C1 segment of cervical spinal cord (tissue), 14 donors: Measurements from ENCODE around the gene TTC28.

Source experiments
- DNase-seq, 14 donors: peaks; one replicate each; lab custom pipeline; 2025; lab: John Stamatoyannopoulos, UW

TTC28 gene

DNA sequence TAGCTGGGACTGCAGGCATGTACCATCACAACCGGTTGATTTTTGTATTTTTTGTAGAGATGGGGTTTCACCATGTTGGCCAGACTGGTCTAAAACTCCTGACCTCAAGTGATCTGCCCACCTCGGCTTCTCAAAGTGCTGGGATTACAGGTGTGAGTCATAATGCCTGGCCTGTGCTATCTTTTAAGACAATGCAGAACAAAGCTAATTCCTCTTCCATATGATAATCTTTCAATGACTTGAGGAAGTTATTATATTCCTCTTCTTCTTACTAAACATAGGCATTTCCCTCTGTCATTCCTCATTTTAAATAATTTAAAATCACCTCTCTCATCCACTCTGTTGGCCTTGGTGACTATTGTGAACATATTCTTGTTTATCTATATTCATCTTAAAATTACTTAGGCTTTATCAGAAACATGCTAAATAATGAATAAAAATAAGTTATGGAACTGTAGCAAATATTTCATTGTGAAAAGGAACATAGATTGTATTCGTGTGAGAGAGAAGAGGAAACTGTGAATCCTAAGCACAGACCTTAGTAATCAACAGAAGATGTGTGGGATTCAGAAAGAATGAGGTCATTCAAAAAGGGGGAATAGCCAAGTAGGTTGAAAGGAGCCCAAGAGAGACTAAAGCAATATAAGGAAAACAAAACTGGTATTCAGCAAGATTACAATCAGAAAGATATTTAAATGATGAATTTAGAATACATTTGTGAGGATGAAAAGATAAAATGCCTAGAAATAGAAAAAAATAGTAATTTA, 269.4 kb downstream of the TTC28 start:
- DNase-seq: no peak

DNA sequence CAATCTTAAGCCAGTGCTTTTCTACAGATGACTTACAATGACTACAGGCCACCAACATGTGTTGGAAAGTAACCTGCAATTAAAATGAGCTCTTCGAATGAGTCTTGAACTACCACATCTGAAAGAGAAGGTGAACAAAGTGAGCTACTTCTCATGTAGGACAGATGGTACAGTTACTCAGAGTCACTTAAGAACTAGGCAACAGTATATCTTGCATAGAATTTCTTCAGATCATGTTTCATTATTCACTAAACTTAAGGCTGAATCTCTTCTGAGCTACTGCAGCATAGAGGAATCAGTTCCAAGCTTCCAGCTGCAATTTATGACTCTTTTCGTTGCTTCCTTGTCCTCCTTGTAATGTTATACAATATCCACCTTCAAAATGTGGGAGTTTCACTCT, 270.9 kb downstream of the TTC28 start:
- no peak for DNase-seq

DNA sequence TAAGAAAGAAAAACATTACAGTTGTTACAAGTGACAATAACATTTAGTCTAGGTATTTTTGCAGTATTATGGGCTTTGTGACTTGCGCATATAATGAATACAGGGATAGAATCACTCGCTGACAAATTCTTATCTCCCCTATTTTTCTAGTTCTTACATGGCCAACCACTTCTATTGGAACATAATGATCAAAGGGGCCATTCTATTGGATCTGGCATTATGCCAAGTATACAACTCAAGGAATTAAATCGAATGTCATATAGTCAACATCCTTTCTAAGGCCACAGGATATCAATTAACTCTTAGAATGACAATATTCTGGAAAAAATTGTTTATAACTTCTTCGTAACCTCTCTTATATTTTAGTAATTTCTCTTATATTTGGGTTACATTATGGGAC, 272.0 kb downstream of the TTC28 start:
- no peak for DNase-seq

DNA sequence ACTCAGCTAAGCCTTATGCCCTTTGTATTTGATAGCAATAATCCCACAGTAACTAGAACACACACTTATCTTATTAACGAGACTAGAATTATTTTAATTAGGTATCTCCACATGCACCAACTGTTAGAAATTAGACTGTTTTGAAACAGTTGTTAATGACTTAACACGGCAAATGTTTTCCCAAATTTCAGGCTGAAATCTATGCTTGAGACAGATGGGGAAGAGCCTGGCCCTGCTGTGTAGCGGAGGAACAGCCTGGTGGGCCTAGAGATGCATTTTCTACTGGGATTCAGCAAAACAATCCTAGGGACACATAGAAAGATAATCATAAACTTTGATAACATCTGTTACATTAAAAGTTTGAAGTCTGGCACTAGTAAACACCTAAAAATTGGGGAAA, 273.4 kb downstream of the TTC28 start:
- DNase-seq: no peak

DNA sequence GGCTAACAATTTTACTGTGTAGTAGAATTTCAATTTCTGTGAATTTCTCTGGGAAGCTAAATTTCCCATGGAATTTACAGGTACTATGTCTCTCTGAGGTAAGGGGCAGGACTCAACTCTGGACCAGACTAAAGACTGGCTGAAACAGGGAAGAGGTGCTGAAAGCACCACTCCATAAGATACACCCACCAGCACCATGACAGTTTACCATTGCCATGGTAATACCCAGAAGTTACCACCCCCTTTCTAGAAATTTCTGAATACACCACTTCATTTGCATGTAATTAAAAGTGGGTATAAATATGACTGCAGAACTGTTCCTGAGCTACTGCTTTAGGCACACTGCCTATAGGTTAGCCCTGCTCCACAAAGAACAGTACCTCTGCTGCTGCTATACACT, 274.1 kb downstream of the TTC28 start:
- no peak for DNase-seq

DNA sequence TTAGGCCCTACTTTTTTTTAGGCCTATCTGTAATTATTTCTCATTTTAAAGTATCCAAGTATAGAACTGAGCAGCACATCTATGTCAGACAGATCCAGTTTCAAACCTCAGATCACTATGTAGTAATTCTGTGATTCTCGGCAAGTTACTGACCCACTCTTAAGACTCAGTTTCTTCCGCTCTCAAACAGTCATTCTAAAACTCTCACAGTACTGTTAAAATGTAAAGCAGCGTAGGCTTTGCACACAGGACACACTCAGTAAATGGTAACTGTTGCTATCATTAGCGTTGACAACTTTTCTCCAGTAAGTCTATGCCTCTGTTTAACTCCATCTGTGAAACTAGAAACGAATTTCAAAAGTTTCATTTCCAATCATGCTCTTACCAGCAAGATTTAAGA, 277.1 kb downstream of the TTC28 start:
- DNase-seq: no peak

DNA sequence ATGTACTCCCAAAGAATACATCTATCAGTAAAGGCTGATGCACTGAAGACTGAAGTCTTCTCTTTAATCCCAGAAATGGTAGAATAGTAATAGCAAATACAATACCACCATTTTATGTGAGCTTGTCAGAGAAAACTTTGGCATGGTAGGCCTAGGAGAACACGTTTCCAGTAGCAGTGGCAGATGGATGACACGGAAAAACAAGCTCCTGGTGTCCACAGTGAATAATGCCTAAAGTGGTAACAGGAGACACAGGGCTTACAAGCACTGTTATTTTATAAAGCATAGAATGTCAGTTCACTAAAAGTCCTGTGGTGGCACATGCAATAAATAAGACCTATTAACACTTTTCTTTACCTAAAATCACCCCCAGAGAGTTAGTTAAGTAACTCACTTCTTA, 277.6 kb downstream of the TTC28 start:
- no peak for DNase-seq

DNA sequence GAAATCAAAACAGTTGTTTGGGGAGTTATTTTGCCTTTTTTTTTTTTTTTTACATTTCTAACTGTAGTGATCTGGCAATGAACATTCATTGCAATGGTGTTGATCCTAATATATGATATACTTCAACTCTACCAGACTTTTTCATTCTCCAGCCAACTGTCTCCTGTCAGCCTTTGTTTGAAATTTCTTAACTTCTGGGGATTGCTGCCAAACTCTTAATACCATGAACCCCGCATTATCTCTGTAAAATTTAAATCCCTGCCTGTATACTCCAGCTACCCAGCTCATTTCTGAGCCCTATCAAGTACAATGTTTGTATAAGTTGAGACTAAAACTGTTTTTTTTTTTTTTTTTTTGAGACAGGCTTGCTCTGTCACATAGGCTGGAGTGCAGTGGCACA, 280.7 kb downstream of the TTC28 start:
- DNase-seq: no peak

DNA sequence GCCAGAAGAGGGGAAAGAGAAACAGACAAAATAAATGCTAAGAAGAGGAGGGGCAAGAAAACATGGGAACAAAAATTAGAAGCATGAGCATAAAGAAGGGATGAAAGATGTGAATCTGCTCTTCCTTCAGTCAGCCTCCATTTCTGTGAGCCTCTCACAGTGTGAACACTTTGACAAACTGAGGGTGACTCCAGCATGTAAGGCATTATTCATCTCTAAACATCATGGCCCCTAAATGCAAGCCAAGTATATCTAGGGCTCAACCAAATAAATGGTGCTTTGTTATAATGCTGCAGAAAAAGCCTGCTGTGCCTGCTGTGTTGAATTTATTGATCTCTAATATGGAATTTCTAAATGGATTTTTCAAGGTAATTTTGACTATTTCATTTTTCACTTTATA, 281.3 kb downstream of the TTC28 start:
- DNase-seq: no peak

DNA sequence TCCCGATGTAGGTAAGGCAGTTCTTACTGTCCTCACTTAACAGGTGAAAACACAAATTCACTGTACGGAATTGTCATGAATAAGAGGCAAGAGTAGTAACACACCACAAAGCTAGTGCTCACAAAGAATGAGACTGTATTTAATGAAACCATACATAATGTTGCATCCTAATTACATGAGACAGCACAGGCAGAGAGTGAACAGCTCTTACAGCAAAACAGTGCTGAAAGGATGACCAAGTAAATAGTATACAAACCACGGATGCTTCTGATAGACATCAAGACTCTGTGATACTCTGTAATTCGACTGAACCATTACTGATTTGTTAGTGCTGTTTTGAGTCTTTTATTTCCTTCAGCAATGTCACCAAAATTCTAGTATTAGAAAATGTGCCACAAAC, 282.3 kb downstream of the TTC28 start:
- peak in 1 of 14 donors; percentile 9 for DNase-seq

DNA sequence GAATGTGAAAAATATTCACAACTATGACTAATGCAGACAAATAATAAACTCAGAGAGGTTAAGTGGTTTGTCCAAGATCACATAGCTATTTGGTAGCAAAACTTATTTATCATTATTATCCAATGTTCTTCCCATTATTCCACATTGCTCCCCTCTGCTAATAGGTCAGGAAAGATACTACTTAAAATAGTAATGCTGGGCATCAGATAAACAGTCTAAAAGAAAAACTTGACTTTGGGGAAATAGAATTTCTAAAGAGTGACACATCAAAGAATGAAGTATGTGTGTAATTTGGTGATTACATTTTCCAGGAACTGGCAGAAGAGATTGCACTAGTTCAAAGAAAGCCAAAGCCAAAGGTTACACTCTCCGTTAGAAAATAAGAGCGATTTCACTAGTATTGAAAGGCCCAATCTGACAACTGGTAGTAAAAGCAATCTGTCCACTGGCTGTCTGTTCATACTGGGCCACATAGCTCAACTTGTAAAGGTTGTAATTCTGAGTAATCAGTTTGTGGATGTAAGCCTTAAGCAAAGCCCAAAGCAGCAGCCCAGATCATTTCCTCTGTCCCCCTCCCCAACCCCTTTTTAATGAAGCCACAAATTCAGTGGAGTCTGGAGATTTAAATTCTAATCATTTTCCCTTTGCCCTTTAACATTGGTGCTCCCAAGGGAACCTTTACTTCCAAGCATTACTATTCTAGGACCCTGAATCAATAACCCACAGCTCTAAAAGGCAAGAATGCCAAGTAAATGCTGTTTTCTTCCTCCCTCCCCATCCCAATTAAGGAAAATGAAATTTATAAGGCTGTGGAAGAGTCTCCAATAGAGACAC, 283.5 kb downstream of the TTC28 start:
- DNase-seq: no peak

DNA sequence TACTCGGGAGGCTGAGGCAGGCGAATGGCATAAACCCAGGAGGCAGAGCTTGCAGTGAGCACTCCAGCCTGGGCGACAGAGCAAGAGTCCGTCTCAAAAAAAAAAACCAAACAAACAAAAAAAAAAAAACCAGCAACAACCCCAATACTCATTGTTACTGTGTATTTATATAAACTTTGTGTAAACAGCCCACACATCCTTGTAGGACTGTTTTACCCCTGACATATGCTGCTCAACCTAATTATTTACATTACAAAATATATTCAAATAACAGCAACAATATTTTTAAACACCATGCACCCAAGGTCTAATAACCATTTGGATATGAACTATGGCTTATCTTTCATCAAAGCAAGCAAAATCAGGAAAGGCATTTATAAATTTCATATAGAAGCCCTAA, 284.1 kb downstream of the TTC28 start:
- no peak for DNase-seq

DNA sequence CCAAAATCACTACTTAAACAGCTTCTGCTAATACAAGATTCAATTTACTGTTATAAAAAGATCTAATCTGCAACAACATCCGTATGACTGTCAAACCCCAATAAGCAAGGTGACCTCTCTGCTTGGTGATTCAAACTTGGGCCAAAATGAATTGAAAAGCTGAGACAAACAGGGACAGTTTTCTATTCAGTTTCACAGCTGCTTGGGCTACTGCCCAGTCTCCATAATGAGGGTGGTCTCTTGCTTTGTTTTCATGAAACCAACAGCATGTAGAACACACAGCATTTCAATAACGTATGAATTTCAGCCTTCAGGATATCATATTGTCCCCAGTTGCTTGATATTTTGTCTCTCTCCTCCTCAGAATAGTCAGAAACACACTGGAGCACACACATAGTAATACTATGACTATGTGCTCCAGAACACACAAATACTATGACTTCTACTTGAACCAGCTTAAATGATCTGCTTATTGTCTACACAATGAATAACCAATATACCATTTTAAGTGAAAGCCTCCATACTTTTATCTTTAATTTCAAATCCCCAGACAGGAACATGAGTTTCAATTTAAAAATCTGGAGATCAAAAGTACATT, 285.0 kb downstream of the TTC28 start:
- no peak for DNase-seq

DNA sequence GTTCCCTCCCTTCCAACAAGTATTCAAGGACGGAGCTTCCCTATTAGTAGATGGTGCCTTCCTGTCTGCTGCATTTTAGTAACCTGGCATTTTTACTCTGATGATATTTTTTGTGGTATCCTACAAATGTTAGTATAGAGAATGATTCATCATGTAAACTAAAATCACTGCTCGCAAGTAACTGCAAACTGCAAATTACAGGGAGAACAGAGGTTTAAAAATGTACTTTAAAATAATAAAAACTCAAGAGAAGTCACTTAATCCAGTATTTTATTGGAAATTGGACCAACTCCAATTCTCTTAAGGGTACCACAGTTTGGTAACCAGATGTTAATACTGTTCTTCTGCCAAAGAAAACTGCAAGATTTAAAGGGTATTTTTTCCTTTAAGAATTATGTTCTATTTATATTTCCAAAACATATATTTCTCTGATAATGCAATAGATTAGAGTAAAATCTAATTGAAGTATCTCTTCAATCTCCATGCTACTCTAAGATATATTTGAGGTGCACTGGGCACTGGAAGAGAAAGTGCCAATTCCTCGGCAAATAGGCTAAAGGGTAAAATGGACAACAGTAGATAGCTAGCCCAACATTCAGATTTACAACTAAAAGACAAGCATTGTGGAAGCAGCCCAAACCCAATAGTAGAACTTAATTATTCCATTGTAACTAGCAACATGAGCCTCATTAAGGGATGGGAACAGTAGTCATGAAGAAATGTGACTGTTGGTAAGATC, 298.0 kb downstream of the TTC28 start:
- DNase-seq: no peak

DNA sequence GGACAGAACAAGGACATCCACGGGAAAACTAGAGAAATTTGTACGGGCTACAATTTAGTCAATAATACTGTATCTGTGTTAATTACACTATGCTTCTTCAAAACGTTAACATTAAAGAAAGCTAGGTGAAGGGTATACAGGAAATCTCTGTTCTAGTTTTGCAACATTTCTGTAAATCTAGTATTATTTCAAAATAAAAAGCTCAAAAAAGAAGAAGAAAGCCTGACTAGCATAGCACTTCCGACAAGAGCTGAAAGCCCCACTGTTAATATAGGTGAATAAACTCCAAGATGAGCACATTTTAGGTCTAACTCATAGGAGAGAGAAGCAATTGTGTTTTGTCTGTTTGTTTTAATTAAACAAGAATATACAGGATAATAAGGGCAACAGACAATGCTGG, 299.7 kb downstream of the TTC28 start:
- DNase-seq: no peak

DNA sequence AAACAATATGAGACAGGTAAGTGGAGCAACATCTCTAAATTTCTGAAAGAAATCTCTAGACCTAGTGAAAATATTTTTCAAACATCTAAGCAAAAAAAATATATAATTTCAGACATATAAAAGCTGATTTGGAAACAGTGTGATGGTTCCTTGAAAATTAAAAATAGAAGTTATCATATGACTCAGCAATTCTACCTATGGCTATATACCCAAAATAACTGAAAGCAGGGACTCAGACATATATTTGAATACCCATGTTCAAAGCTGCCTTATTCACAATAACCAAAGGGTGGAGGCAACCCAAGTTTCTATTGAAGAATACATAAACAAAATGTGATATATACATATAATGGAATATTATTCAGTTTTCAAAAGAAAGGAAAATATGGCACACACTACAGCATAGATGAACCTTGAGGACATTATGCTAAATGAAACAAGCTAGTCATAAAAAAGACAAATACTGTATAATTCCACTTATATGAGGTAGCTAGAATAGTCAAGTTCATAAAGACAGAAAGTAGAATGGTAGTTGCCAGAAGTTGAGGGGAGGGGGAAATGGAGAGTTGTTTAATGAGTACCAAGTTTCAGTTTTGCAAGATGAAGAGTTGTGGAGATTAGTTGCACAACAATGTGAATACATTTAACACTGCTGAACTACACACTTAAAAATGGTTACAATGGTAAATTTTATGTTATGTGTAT, 300.4 kb downstream of the TTC28 start:
- no peak for DNase-seq

DNA sequence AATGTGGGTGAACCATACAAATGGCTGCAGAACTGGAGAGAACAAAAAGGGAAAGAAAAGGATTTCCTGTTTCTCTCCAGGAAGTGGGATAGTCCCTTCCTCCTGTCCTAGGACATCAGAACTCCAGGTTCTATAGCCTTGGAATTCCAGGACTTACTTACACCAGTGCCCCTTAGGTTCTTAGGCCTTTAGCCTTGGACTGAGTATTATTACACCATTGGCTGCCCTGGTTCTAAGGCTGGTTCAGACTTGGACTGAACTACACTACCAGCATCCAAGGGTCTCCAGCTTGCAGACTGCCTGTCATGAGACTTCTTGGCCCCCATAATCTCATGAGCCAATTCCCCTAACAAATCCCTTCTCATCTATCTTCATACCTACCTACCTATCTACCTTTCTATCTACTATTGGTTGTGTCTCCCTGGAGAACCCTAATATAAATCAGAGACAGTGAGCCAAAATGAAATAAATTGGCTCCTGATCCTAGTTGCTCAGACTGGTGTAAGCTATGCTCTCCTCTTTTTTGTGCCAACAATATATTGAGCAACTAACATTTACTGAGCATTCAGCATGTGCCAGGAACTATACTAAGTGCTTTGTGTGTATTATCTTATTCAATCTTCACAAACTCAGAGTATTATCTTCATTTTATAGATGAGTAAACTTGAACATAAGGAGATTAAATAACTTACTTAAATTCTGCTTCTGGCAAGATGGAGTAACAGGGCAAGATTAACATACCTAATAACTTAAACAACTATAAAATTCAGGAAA, 303.7 kb downstream of the TTC28 start:
- DNase-seq: no peak

DNA sequence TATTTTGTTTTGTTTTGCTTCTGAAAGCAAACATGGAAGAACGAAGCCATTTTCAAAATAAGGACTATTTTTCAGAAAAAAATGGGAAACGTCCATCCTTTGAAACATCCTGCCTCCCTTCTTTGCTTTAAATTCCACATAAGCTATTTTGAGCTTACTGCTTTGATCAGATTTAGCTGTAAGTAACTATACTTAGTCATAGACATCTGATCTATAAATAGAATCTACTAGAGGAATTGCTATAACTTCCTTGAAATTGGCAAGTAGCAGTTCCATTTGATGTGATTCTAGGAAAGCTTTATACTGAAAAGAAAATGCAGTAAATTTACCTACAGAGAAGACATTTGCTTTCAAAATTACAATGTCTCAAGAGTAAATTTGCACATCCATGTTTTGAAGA, 305.8 kb downstream of the TTC28 start:
- DNase-seq: no peak

DNA sequence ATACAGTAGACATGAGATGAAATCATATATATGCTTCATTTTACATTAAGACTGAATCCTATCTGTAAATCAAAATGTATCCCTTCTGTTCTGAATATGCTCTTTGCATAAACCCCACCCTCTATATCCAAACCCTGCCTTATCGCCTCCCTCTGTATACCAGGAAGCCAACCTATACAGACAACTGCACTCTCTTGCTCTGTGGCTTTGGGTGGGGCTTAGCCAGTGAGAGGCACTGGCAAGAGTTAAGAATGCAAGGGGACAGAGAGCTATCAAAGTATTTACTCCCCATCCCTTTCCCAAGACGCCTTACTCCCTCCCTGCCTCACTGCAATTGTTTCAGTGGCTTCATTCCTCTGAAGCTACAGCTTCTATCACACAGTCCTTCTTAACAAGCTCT, 309.8 kb downstream of the TTC28 start:
- no peak for DNase-seq

DNA sequence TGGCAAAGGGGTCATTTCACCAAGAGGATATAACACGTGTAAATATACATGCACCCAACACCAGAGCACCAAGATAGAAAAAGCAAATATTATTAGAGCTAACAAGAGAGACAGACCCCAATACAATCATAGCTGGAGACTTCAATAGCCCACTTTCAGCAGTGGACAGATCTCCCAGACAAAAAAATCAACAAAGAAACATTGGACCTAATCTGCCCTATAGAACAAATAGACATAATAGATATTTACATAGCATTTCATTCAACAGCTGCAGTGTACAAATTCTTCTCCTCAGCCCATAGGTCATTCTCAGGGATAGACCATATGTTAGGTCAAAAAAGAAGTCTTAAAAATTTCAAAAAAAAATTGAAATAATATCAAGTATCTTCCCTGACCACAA, 312.8 kb downstream of the TTC28 start:
- no peak for DNase-seq

DNA sequence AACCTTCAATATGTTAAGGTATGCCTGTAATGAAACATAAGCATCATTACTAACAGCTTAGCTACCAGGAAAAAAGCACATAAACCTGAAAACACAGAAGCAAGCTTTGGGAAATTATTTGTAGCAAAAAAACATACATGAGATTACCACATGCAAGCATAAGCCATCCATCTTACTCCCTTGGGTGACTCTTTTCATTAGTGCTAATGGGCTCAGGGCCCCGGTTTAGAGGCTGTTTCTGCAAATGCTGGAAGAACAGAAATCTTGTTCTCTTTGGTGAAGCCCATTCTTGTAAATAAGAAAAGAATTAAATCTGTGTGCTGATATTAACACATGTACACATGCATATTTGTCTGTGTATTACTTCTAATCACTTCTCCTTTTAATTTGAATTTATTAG, 314.3 kb downstream of the TTC28 start:
- no peak for DNase-seq
